WI38 (cell line): ENCODE results near the gene STXBP6.
A peak's percentile ranks its signal among the peaks of the same experiment; 100 is the strongest.

Source experiments
- H3K4me3 ChIP-seq: 2 replicates; pipeline ENCODE4 v1.5.1; 2011; ENCODE audit warnings: low read depth, mild to moderate bottlenecking, control low read depth, low read length
- CTCF ChIP-seq: IDR thresholded peaks from 2 replicates; pipeline ENCODE4 v1.5.1; 2012; ENCODE audit warnings: low read depth, mild to moderate bottlenecking, control low read depth, low read length

Gene STXBP6

GRCh38 chr14:25034803-25035681 is 14.9 kb downstream of the STXBP6 start:
- no peak for TF ChIP-seq CTCF

GRCh38 chr14:25033358-25033757 is 16.6 kb downstream of the STXBP6 start:
- H3K4me3 ChIP-seq: no peak overlapping the region
- no peak for TF ChIP-seq CTCF

More at GRCh38 chr14:25034803-25035681, 14.9 kb downstream of the STXBP6 start:
- H3K4me3 ChIP-seq: no peak overlapping the region

- H3K4me3 ChIP-seq: no peak overlapping the region
- 0 out of 2 replicates have a peak, but pooled peaks have one; percentile 17 for TF ChIP-seq CTCF
Observed at GRCh38 chr14:25032092-25032784, 17.7 kb downstream of the STXBP6 start.

GRCh38 chr14:25026476-25027137 is 23.3 kb downstream of the STXBP6 start:
- no peak overlapping the region for H3K4me3 ChIP-seq
- no peak for TF ChIP-seq CTCF

GRCh38 chr14:25019892-25020291 is 30.1 kb downstream of the STXBP6 start:
- H3K4me3 ChIP-seq: no peak overlapping the region
- TF ChIP-seq CTCF: no peak

- no peak overlapping the region for H3K4me3 ChIP-seq
- no peak for TF ChIP-seq CTCF
Observed at GRCh38 chr14:25017562-25017961, 32.4 kb downstream of the STXBP6 start.
